Heart left ventricle (tissue), 13 donors: Measurements from ENCODE around the gene AHCYL2.

Source experiments
- POLR2A ChIP-seq, 2 donors: fragments of 450-650 bp; IDR thresholded peaks; one replicate each; pipeline ENCODE4 v1.6.1; 2017; ENCODE audit warnings: antibody characterized with exemption in 2 of 2, mild to moderate bottlenecking in 2 of 2, moderate library complexity in 2 of 2
- TF ChIP-seq, protein P1 (sequence below), 12 donors: fragments of 200-600 bp; sonication (generic) in 4 of 12; IDR thresholded peaks; one replicate each; pipeline versions ENCODE4 v1.5.0 to v1.8.0; 2018 to 2022; ENCODE audit warnings: antibody characterized with exemption in 12 of 12, mild to moderate bottlenecking in 5 of 12
- donor health status: ischemic (EF 13 %, LVEDD 7.1; RV severe dilation, severe dysfunction).
- donor health status: DM: no; HTN: yes; CAD: no.
- donor health status: DM: no; HTN: no; CAD: no.
- donor health status: ischemic (EF 25% LVEDD 6.9; RV normal size, moderate dysfunction).
- donor health status: ischemic (EF 25% LVEDD 5.7; RV mildly dilated, moderate dysfunction).
- donor health status: ischemic (EF 35%, LVEDD 5.7; RV mildly dilated, moderate dysfunction).
- donor health status: nonischemic (EF 11% LVEDD 7.7; RV severe dilation, severe dysfunction).
- donor health status: DM: yes; HTN: yes; CAD: no.
- donor health status: PGD.
- donor health status: ischemic (EF 29% LVEDD 5.4; RV normal size, mild dysfunction).
- donor health status: nonischemic (EF 23%, LVEDD 6.1; RV moderate dilation, normal function).

DNA sequence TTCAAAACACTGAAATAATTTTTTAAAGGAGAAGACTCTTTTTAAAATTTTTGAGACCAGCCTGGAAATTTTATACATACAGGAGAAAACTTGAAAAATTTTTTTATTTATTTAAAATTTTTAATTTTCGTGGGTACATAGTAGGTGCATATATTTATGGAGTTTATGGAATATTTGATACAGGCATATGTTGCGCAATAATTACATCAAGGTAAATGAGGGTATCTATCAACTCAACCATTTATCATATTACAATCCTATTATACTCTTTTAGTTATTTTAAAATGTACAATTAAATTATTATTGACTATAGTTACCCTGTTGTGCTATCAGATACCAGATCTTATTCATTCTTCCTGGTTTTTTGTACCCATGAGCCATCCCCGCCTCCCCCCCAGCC is 75.1 kb downstream of the AHCYL2 start:
- TF ChIP-seq, protein P1, sequence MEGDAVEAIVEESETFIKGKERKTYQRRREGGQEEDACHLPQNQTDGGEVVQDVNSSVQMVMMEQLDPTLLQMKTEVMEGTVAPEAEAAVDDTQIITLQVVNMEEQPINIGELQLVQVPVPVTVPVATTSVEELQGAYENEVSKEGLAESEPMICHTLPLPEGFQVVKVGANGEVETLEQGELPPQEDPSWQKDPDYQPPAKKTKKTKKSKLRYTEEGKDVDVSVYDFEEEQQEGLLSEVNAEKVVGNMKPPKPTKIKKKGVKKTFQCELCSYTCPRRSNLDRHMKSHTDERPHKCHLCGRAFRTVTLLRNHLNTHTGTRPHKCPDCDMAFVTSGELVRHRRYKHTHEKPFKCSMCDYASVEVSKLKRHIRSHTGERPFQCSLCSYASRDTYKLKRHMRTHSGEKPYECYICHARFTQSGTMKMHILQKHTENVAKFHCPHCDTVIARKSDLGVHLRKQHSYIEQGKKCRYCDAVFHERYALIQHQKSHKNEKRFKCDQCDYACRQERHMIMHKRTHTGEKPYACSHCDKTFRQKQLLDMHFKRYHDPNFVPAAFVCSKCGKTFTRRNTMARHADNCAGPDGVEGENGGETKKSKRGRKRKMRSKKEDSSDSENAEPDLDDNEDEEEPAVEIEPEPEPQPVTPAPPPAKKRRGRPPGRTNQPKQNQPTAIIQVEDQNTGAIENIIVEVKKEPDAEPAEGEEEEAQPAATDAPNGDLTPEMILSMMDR (IDR thresholded peaks at IDR 0.05) = no peak
- no peak for TF ChIP-seq POLR2A (IDR thresholded peaks at IDR 0.05)
